HepG2 (cell line): ENCODE data around the gene MVP. TPM values are rescaled to one million over a fixed set of nuclear protein-coding genes. Genes with fewer than 3 reads are reported as not detected.
A peak's percentile ranks its signal among the peaks of the same experiment; 100 is the strongest.

Experiments
- ATF7-NPFF ChIP-seq: sonication (generic); formaldehyde crosslinking; IDR thresholded peaks from 2 replicates; pipeline ENCODE4 v1.8.1; 2023; ENCODE audit warnings: mild to moderate bottlenecking, low read depth, missing genetic modification reagents, moderate library complexity
- CCAR2 ChIP-seq: fragments of 200-400 bp; formaldehyde crosslinking; optimal IDR thresholded peaks from 2 replicates; pipeline ENCODE3; 2018; ENCODE audit warnings: low read depth, mild to moderate bottlenecking, low read length, moderate library complexity
- DR1 ChIP-seq: sonication (generic); formaldehyde crosslinking; IDR thresholded peaks from 2 replicates; pipeline ENCODE4 v1.8.0; 2021; ENCODE audit warnings: mild to moderate bottlenecking, missing genetic modification reagents, inconsistent platforms
- ERF ChIP-seq: IDR thresholded peaks from 2 replicates; pipeline ENCODE4 v1.6.1; 2018; ENCODE audit warnings: missing biosample characterization, missing genetic modification reagents
- FOXA3 ChIP-seq: IDR thresholded peaks from 2 replicates; pipeline ENCODE4 v1.6.1; 2016; ENCODE audit warnings: missing genetic modification reagents, missing compliant biosample characterization
- FOXK2 ChIP-seq: fragments of 450-650 bp; IDR thresholded peaks from 2 replicates; pipeline ENCODE4 v1.6.1; 2016
- GATA4 ChIP-seq: sonication (generic); IDR thresholded peaks from 2 replicates; pipeline ENCODE4 v1.6.1; 2016; ENCODE audit warnings: antibody characterized with exemption, low read depth, borderline replicate concordance
- HNRNPUL1 ChIP-seq: fragments of 200-400 bp; formaldehyde crosslinking; IDR thresholded peaks from 2 replicates; pipeline ENCODE4 v1.6.1; 2017; ENCODE audit warnings: low read depth, mild to moderate bottlenecking, low read length, moderate library complexity
- JUN ChIP-seq: sonication (generic); formaldehyde crosslinking; IDR thresholded peaks from 2 replicates; pipeline ENCODE4 v1.4.0; 2020; ENCODE audit warnings: mild to moderate bottlenecking, missing genetic modification reagents
- LCORL ChIP-seq, 2 experiments: fragments of 450-650 bp in 1 of 2; sonication (generic) in 1 of 2; formaldehyde crosslinking in 1 of 2; IDR thresholded peaks; 2 replicates each; pipeline versions ENCODE4 v1.5.0 to v1.6.1; 2017 to 2020; ENCODE audit warnings: antibody characterized with exemption in 1 of 2, missing genetic modification reagents in 1 of 2
- NFYC ChIP-seq: IDR thresholded peaks from 2 replicates; pipeline ENCODE4 v1.6.1; 2016; ENCODE audit warnings: missing genetic modification reagents, missing compliant biosample characterization
- SOX5 ChIP-seq: IDR thresholded peaks from 2 replicates; pipeline ENCODE4 v1.6.1; 2016; ENCODE audit warnings: borderline replicate concordance
- STAT5B ChIP-seq: sonication (generic); formaldehyde crosslinking; IDR thresholded peaks from 2 replicates; pipeline ENCODE4 v1.4.0; 2020; ENCODE audit warnings: missing genetic modification reagents
- ZBTB21 ChIP-seq: sonication (generic); formaldehyde crosslinking; IDR thresholded peaks from 2 replicates; pipeline ENCODE4 v1.4.0; 2020; ENCODE audit warnings: missing genetic modification reagents
- ZC3H13 ChIP-seq: sonication (generic); formaldehyde crosslinking; IDR thresholded peaks from 2 replicates; pipeline ENCODE4 v1.8.1; 2023; ENCODE audit warnings: mild to moderate bottlenecking, missing genetic modification reagents, moderate library complexity
- ZFY ChIP-seq: sonication (generic); formaldehyde crosslinking; IDR thresholded peaks from 2 replicates; pipeline ENCODE4 v1.4.0; 2020; ENCODE audit warnings: missing genetic modification reagents
- ZNF101 ChIP-seq: sonication (generic); formaldehyde crosslinking; IDR thresholded peaks from 2 replicates; pipeline ENCODE4 v1.4.0; 2020; ENCODE audit warnings: mild to moderate bottlenecking, low read depth, missing genetic modification reagents, borderline replicate concordance
- ZNF20 ChIP-seq: sonication (generic); formaldehyde crosslinking; IDR thresholded peaks from 2 replicates; pipeline ENCODE4 v1.4.0; 2020; ENCODE audit warnings: mild to moderate bottlenecking, moderate library complexity, missing genetic modification reagents
- ZNF230 ChIP-seq: sonication (generic); formaldehyde crosslinking; IDR thresholded peaks from 2 replicates; pipeline ENCODE4 v1.4.0; 2020; ENCODE audit warnings: mild to moderate bottlenecking, missing genetic modification reagents
- ZNF530 ChIP-seq: sonication (generic); formaldehyde crosslinking; IDR thresholded peaks from 2 replicates; pipeline ENCODE4 v1.5.0; 2020; ENCODE audit warnings: low read depth, mild to moderate bottlenecking, missing genetic modification reagents
- ZNF607 ChIP-seq: sonication (generic); formaldehyde crosslinking; IDR thresholded peaks from 2 replicates; pipeline ENCODE4 v1.5.1; 2020; ENCODE audit warnings: missing genetic modification reagents, mild to moderate bottlenecking, borderline replicate concordance
- polyA plus RNA-seq, 8 experiments: library from polyadenylated mRNA; depleted of rRNA in 3 of 8; stranded (reverse) in 7 of 8; unstranded in 1 of 8; fragments of >200 nt; fragmentation: Illumina TruSeq in 4 of 8; extraction: Trizol in 4 of 8; gene quantifications; 2 replicates each; pipeline versions ENCODE4 v1.2.1 to v1.2.3, GENCODE V29; 2011 to 2016; ENCODE audit warnings: low read depth in 4 of 8, missing spikeins in 1 of 8, mixed read lengths in 1 of 8; ENCODE audit not compliant: insufficient read depth in 1 of 8
- total RNA-seq, 5 experiments: library from RNA; depleted of rRNA; stranded (reverse); fragments of >200 nt; fragmentation: Illumina TruSeq; extraction: Trizol; gene quantifications; 2 replicates each; pipeline ENCODE4 v1.2.3, GENCODE V29; 2016; ENCODE audit warnings: low read depth in 1 of 5
- TF ChIP-seq, protein P1 (sequence below): sonication (generic); formaldehyde crosslinking; conservative IDR thresholded peaks from 2 replicates; pipeline ENCODE4 v1.5.0; 2020; ENCODE audit warnings: missing genetic modification reagents
- TF ChIP-seq, protein P2 (sequence below): sonication (generic); formaldehyde crosslinking; IDR thresholded peaks from 2 replicates; pipeline ENCODE4 v1.4.0; 2020; ENCODE audit warnings: mild to moderate bottlenecking, missing genetic modification reagents
- TF ChIP-seq, protein P3 (sequence below): sonication (generic); formaldehyde crosslinking; IDR thresholded peaks from 2 replicates; pipeline ENCODE4 v1.4.0; 2020; ENCODE audit warnings: missing genetic modification reagents
- TF ChIP-seq, protein P4 (sequence below): sonication (generic); formaldehyde crosslinking; IDR thresholded peaks from 2 replicates; pipeline ENCODE4 v1.8.0; 2022; ENCODE audit warnings: missing genetic modification reagents, mild to moderate bottlenecking, inconsistent platforms, borderline replicate concordance
- TF ChIP-seq, protein P5 (sequence below): sonication (generic); formaldehyde crosslinking; IDR thresholded peaks from 2 replicates; pipeline ENCODE4 v1.8.0; 2022; ENCODE audit warnings: mild to moderate bottlenecking, missing genetic modification reagents, borderline replicate concordance

MVP gene
- total and polyA plus RNA-seq, 2 of the 13 experiments (the other 11 are each of a cell fraction or from before 2014, with no cell fraction given) = 22.9 to 43.5 TPM

DNA sequence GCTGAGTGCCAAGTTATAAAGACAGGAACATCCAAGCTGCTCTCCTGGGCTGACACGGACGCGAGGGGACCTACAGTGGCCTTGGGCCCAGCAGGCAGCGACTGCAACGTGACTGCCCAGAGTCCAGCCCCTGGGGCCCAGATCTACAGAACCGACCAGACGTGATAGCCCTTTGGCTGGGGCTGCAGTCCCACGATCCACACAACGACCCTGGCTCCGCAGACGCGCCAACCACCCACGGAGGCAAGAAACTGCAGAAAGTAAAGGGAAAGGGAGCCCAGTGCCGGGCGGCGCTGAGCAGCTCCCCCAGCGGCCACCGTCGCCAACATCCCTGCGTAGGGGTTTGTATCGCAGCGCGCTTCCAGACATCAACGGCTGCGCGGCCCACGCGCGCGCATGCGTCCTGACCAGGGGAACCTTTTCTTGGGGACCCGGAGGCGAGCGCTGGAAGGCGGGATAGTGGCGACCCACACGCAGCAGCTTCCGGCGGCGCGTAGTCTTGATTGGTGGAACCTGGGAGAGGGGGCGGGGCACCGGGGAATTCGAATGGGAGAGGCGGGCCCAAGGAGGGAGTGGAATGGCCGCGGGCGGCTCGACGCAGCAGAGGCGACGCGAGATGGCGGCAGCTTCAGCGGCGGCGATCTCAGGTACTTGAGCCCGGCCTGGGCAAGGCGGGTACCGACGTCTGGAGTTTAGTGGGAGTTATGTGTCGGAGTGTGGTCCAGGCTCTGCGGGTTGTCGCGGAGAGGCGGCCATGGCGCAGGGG is 29.9 kb upstream of the MVP start, which contains the start of gene KIF22 (continued):
- no peak for TF ChIP-seq ZNF530 (CRISPR knock-in tag)
- TF ChIP-seq, protein P1, sequence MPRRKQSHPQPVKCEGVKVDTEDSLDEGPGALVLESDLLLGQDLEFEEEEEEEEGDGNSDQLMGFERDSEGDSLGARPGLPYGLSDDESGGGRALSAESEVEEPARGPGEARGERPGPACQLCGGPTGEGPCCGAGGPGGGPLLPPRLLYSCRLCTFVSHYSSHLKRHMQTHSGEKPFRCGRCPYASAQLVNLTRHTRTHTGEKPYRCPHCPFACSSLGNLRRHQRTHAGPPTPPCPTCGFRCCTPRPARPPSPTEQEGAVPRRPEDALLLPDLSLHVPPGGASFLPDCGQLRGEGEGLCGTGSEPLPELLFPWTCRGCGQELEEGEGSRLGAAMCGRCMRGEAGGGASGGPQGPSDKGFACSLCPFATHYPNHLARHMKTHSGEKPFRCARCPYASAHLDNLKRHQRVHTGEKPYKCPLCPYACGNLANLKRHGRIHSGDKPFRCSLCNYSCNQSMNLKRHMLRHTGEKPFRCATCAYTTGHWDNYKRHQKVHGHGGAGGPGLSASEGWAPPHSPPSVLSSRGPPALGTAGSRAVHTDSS (CRISPR knock-in tag) = no peak; the same call in 1 of the 2 replicates
- no peak for TF ChIP-seq STAT5B (CRISPR knock-in tag)
- no peak for TF ChIP-seq CCAR2
- no peak for TF ChIP-seq JUN (CRISPR knock-in tag)
- TF ChIP-seq ZNF20 = no peak
- peak; percentile 96 for TF ChIP-seq HNRNPUL1
- 0 out of 2 replicates have a peak, but pooled peaks have one; percentile 28 for TF ChIP-seq ZC3H13 (CRISPR knock-in tag)
- TF ChIP-seq ZFY (CRISPR knock-in tag) = peak; percentile 89
- TF ChIP-seq, protein P2, sequence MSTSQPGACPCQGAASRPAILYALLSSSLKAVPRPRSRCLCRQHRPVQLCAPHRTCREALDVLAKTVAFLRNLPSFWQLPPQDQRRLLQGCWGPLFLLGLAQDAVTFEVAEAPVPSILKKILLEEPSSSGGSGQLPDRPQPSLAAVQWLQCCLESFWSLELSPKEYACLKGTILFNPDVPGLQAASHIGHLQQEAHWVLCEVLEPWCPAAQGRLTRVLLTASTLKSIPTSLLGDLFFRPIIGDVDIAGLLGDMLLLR (CRISPR knock-in tag) = peak; percentile 82
- TF ChIP-seq DR1 (CRISPR knock-in tag) = peak; percentile 88
- TF ChIP-seq GATA4 = no peak
- TF ChIP-seq FOXK2 = peak; percentile 57; the same call in 1 of the 2 replicates
- TF ChIP-seq FOXA3 (CRISPR knock-in tag) = peak; percentile 66
- TF ChIP-seq ERF = peak; percentile 88
- TF ChIP-seq, protein P3, sequence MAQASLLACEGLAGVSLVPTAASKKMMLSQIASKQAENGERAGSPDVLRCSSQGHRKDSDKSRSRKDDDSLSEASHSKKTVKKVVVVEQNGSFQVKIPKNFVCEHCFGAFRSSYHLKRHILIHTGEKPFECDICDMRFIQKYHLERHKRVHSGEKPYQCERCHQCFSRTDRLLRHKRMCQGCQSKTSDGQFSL (CRISPR knock-in tag) = peak; percentile 34; the same call in 1 of the 2 replicates
- TF ChIP-seq, protein P4, sequence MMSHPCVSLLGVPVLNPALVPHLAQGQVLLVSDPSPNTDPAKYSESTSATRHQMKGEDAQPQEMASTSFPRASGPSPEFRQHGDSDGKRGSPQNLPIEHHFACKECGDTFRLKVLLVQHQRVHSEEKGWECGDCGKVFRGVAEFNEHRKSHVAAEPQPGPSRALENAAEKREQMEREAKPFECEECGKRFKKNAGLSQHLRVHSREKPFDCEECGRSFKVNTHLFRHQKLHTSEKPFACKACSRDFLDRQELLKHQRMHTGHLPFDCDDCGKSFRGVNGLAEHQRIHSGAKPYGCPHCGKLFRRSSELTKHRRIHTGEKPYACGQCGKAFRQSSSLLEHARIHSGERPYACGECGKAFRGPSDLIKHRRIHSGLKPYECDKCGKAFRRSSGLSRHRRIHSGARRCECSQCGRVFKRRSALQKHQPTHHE (CRISPR knock-in tag) = no peak; the same call in 1 of the 2 replicates
- 0 out of 2 replicates have a peak, but pooled peaks have one; percentile 84 for TF ChIP-seq ZNF230 (CRISPR knock-in tag)
- TF ChIP-seq ZNF607 (CRISPR knock-in tag) = peak; percentile 89
- TF ChIP-seq, protein P5, sequence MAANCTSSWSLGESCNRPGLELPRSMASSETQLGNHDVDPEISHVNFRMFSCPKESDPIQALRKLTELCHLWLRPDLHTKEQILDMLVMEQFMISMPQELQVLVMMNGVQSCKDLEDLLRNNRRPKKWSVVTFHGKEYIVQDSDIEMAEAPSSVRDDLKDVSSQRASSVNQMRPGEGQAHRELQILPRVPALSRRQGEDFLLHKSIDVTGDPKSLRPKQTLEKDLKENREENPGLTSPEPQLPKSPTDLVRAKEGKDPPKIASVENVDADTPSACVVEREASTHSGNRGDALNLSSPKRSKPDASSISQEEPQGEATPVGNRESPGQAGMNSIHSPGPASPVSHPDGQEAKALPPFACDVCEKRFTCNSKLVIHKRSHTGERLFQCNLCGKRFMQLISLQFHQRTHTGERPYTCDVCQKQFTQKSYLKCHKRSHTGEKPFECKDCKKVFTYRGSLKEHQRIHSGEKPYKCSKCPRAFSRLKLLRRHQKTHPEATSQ (CRISPR knock-in tag) = 0 out of 2 replicates have a peak, but pooled peaks have one; percentile 85
- TF ChIP-seq SOX5 = peak; percentile 60
- TF ChIP-seq NFYC (CRISPR knock-in tag) = peak; percentile 96
- TF ChIP-seq ZNF101 (CRISPR knock-in tag) = no peak; the same call in 1 of the 2 replicates
- peak; percentile 91 for TF ChIP-seq ATF7-NPFF (CRISPR knock-in tag)
- peak; percentile 4; the same call in 1 of the 2 replicates for TF ChIP-seq ZBTB21 (CRISPR knock-in tag)
- TF ChIP-seq LCORL (IDR thresholded peaks at IDR 0.05) = no peak
- peak; percentile 53; the same call in 1 of the 2 replicates for TF ChIP-seq LCORL (CRISPR knock-in tag; IDR thresholded peaks at IDR 0.05)
